Measurements from ENCODE around the gene ZNF638.
A peak's percentile ranks its signal among the peaks of the same experiment; 100 is the strongest.

Gene ZNF638

GRCh38 chr2:71459084-71459431 is 127.5 kb downstream of the ZNF638 start:
- H4K20me1 ChIP-seq (ENCODE audit: insufficient read depth, low read length, poor library complexity, severe bottlenecking): no peaks in the 10 kb centered on the region
- no peaks in the 10 kb centered on the region for H3K27me3 ChIP-seq (ENCODE audit: insufficient read depth, low read length, poor library complexity, severe bottlenecking)
- H2AFZ ChIP-seq (ENCODE audit: low read length): no peak overlapping the region
- H3K9me3 ChIP-seq (ENCODE audit: insufficient read depth, low read depth, low read length): peaks cover 6% of the 10 kb centered on the region; the same call in 1 of the 2 replicates
- TF ChIP-seq CTCF (conservative IDR thresholded peaks at IDR 0.05; ENCODE audit: low read length): no peak
- TF ChIP-seq EZH2phosphoT487 (IDR thresholded peaks at IDR 0.05; ENCODE audit: borderline replicate concordance): no peak
- H3K9me2 ChIP-seq (replicated peaks; ENCODE audit: low read depth, low read length): no peaks in the 10 kb centered on the region
- H3K4me2 ChIP-seq (ENCODE audit: low read depth, low read length, poor library complexity, severe bottlenecking): no peak overlapping the region
- H3K4me3 ChIP-seq (ENCODE audit: low read length, poor library complexity, severe bottlenecking): no peak overlapping the region
- no peak overlapping the region for H3K9ac ChIP-seq (ENCODE audit: low read depth, low read length, poor library complexity, severe bottlenecking)
- H3K79me2 ChIP-seq (ENCODE audit: insufficient read depth, low read length): no peaks in the 10 kb centered on the region
- no peaks in the 10 kb centered on the region for H3K36me3 ChIP-seq (ENCODE audit: insufficient read depth, low read length)
- no peaks in the 10 kb centered on the region for H3F3A ChIP-seq (ENCODE audit: low read depth)
- H3K4me1 ChIP-seq (ENCODE audit: insufficient read depth, low read length, poor library complexity, severe bottlenecking): peaks cover 36% of the 10 kb centered on the region

- no peaks in the 10 kb centered on the region for H3K36me3 ChIP-seq (ENCODE audit: insufficient read depth, low read length)
- no peaks in the 10 kb centered on the region for H3K79me2 ChIP-seq (ENCODE audit: insufficient read depth, low read length)
- peaks cover 6% of the 10 kb centered on the region; the same call in 1 of the 2 replicates for H3K9me3 ChIP-seq (ENCODE audit: insufficient read depth, low read depth, low read length)
- H3K4me2 ChIP-seq (ENCODE audit: low read depth, low read length, poor library complexity, severe bottlenecking): no peak overlapping the region
- H3K9me2 ChIP-seq (replicated peaks; ENCODE audit: low read depth, low read length): no peaks in the 10 kb centered on the region
- H3K4me1 ChIP-seq (ENCODE audit: insufficient read depth, low read length, poor library complexity, severe bottlenecking): peaks cover 26% of the 10 kb centered on the region
- no peaks in the 10 kb centered on the region for H4K20me1 ChIP-seq (ENCODE audit: insufficient read depth, low read length, poor library complexity, severe bottlenecking)
- H2AFZ ChIP-seq (ENCODE audit: low read length): no peak overlapping the region
- H3F3A ChIP-seq (ENCODE audit: low read depth): no peaks in the 10 kb centered on the region
- TF ChIP-seq EZH2phosphoT487 (IDR thresholded peaks at IDR 0.05; ENCODE audit: borderline replicate concordance) (no peak), CTCF (conservative IDR thresholded peaks at IDR 0.05; ENCODE audit: low read length) (no peak)
- H3K9ac ChIP-seq (ENCODE audit: low read depth, low read length, poor library complexity, severe bottlenecking): no peak overlapping the region
- H3K4me3 ChIP-seq (ENCODE audit: low read length, poor library complexity, severe bottlenecking): no peak overlapping the region
- no peaks in the 10 kb centered on the region for H3K27me3 ChIP-seq (ENCODE audit: insufficient read depth, low read length, poor library complexity, severe bottlenecking)
Measured at GRCh38 chr2:71460056-71460455, 128.5 kb downstream of the ZNF638 start.

- Histone ChIP-seq H3K9me2 (replicated peaks; ENCODE audit: low read depth, low read length) (no peaks in the 10 kb centered on the region), H3K4me3 (ENCODE audit: low read length, poor library complexity, severe bottlenecking) (no peak overlapping the region), H3K9me3 (ENCODE audit: insufficient read depth, low read depth, low read length) (peaks cover 6% of the 10 kb centered on the region; the same call in 1 of the 2 replicates), H2AFZ (ENCODE audit: low read length) (no peak overlapping the region), H3K4me2 (ENCODE audit: low read depth, low read length, poor library complexity, severe bottlenecking) (no peak overlapping the region), H3K9ac (ENCODE audit: low read depth, low read length, poor library complexity, severe bottlenecking) (no peak overlapping the region), H3K27me3 (ENCODE audit: insufficient read depth, low read length, poor library complexity, severe bottlenecking) (no peaks in the 10 kb centered on the region), H3F3A (ENCODE audit: low read depth) (no peaks in the 10 kb centered on the region), H3K4me1 (ENCODE audit: insufficient read depth, low read length, poor library complexity, severe bottlenecking) (peaks cover 19% of the 10 kb centered on the region), H4K20me1 (ENCODE audit: insufficient read depth, low read length, poor library complexity, severe bottlenecking) (no peaks in the 10 kb centered on the region), H3K79me2 (ENCODE audit: insufficient read depth, low read length) (no peaks in the 10 kb centered on the region), H3K36me3 (ENCODE audit: insufficient read depth, low read length) (no peaks in the 10 kb centered on the region)
- TF ChIP-seq CTCF (conservative IDR thresholded peaks at IDR 0.05; ENCODE audit: low read length): peak; percentile 70
- TF ChIP-seq EZH2phosphoT487 (IDR thresholded peaks at IDR 0.05; ENCODE audit: borderline replicate concordance): no peak
Measured at GRCh38 chr2:71460595-71461303, 129.2 kb downstream of the ZNF638 start.

All from Loucy (cell line).